ENCODE results near the gene SPOCK1.

SPOCK1 gene

DNA sequence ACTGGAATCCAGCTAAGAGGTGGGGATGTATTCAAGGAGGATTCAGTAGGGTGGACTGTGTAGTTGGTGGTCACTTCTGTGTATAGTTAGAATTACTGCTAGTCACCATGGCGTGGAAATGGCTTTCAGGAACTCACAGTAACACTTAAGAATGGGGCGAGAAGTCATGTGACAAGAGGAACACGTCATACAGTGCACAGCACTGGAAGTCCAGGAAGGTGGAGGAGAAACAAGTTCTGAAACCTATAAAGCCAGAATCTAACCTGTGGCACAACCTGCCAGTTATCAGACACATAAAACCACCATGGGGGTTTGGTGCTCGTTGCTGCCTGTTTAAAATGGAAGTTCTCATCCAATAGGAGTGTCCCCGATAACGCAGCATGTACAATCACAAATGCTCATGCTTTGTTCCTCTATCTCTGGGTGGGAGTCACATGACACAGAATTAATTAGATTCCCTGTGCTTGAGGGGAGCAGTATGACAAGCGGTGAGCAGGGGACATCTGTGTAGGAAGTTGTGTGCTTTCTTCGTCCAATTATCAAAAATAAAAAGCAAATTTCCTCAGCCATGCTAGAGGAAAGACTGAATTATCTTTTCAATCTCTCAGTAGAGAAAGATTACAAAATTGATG, 193.0 kb downstream of the SPOCK1 start:
- H3K27ac ChIP-seq (ENCODE audit: low read depth, low read length): no peak overlapping the region

DNA sequence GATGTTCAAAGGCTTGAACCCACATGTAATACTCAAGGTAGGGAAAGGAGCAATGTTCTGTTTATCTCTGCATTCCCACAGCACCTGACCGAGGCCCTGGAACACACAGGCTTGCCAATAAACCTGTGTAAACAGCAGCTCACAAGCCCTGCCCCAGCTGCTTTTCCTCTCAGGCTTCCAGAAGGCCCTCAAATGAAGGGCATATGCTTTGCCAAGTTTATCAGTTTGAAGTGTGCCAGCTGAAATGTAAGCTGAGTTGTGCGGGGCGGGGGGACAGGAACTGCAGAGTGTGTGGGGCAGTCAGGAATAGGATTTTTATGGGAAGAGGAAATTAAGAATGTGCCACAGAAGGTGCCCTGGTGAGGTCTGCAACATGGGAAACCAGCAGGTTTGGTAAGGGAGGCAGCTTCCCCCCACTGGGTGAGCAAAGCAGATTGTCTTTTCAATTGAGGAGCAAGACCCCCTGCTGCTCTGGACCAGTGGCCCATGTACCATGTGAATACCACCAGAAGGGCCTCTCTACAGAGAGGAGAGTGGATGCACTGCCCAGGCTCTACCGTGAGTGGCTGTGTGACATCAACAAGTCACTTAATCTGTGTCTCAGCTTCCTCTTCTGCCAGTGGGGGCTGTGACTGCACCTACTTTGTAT, 194.8 kb downstream of the SPOCK1 start:
- Histone ChIP-seq H3K27me3 (ENCODE audit: control insufficient read depth, insufficient read depth, low read length) (no peaks in the 10 kb centered on the region), H3K27ac (ENCODE audit: low read depth, low read length) (no peak overlapping the region), H3K4me1 (ENCODE audit: control insufficient read depth, insufficient read depth, low read length) (peaks cover 2% of the 10 kb centered on the region), H3K36me3 (ENCODE audit: control insufficient read depth, insufficient read depth, low read length) (no peaks in the 10 kb centered on the region), H3K4me3 (ENCODE audit: low read length) (no peak overlapping the region), H3K9ac (ENCODE audit: low read length) (no peak overlapping the region)

More for the DNA sequence above, 193.0 kb downstream of the SPOCK1 start:
- Histone ChIP-seq H3K4me1 (ENCODE audit: control insufficient read depth, insufficient read depth, low read length) (peaks cover 2% of the 10 kb centered on the region), H3K9ac (ENCODE audit: low read length) (no peak overlapping the region), H3K36me3 (ENCODE audit: control insufficient read depth, insufficient read depth, low read length) (no peaks in the 10 kb centered on the region), H3K27me3 (ENCODE audit: control insufficient read depth, insufficient read depth, low read length) (no peaks in the 10 kb centered on the region), H3K4me3 (ENCODE audit: low read length) (no peak overlapping the region)

GRCh38 chr5:137303509-137303908, 195.6 kb downstream of the SPOCK1 start:
- H3K9ac ChIP-seq (ENCODE audit: low read length): no peak overlapping the region
- H3K36me3 ChIP-seq (ENCODE audit: control insufficient read depth, insufficient read depth, low read length): no peaks in the 10 kb centered on the region
- no peak overlapping the region for H3K4me3 ChIP-seq (ENCODE audit: low read length)
- no peak overlapping the region for H3K27ac ChIP-seq (ENCODE audit: low read depth, low read length)
- H3K27me3 ChIP-seq (ENCODE audit: control insufficient read depth, insufficient read depth, low read length): no peaks in the 10 kb centered on the region
- no peaks in the 10 kb centered on the region for H3K4me1 ChIP-seq (ENCODE audit: control insufficient read depth, insufficient read depth, low read length)

GRCh38 chr5:137300411-137301240, 198.5 kb downstream of the SPOCK1 start:
- Histone ChIP-seq H3K4me1 (ENCODE audit: control insufficient read depth, insufficient read depth, low read length) (no peaks in the 10 kb centered on the region), H3K4me3 (ENCODE audit: low read length) (no peak overlapping the region), H3K9ac (ENCODE audit: low read length) (no peak overlapping the region), H3K36me3 (ENCODE audit: control insufficient read depth, insufficient read depth, low read length) (no peaks in the 10 kb centered on the region), H3K27me3 (ENCODE audit: control insufficient read depth, insufficient read depth, low read length) (no peaks in the 10 kb centered on the region), H3K27ac (ENCODE audit: low read depth, low read length) (no peak overlapping the region)

- no peaks in the 10 kb centered on the region for H3K27me3 ChIP-seq (ENCODE audit: control insufficient read depth, insufficient read depth, low read length)
- H3K27ac ChIP-seq (ENCODE audit: low read depth, low read length): no peak overlapping the region
- no peak overlapping the region for H3K9ac ChIP-seq (ENCODE audit: low read length)
- H3K36me3 ChIP-seq (ENCODE audit: control insufficient read depth, insufficient read depth, low read length): no peaks in the 10 kb centered on the region
- no peak overlapping the region for H3K4me3 ChIP-seq (ENCODE audit: low read length)
- H3K4me1 ChIP-seq (ENCODE audit: control insufficient read depth, insufficient read depth, low read length): no peaks in the 10 kb centered on the region
Observed at GRCh38 chr5:137296213-137296781, 202.8 kb downstream of the SPOCK1 start.

DNA sequence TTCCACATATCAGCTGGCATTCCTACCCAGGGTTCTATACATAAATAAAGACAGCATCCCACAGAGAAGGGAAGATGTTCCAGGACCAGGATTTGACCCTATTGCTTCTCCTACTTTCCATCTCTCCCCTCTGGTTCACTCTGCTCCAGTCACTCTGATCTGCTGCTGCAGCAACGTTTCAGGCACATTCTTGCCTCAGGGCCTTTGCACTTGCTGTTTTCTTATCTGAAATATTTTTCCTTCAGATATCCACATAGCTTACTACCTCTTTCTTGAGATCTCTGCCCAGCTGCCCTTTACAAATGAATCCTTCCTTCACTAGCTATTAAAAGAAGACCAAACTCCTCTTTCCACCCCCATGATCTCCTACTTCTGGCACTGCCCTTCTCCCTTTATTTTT, 204.5 kb downstream of the SPOCK1 start:
- H3K4me3 ChIP-seq (ENCODE audit: low read length): no peak overlapping the region
- H3K27me3 ChIP-seq (ENCODE audit: control insufficient read depth, insufficient read depth, low read length): no peaks in the 10 kb centered on the region
- H3K9ac ChIP-seq (ENCODE audit: low read length): no peak overlapping the region
- no peaks in the 10 kb centered on the region for H3K4me1 ChIP-seq (ENCODE audit: control insufficient read depth, insufficient read depth, low read length)
- no peak overlapping the region for H3K27ac ChIP-seq (ENCODE audit: low read depth, low read length)
- H3K36me3 ChIP-seq (ENCODE audit: control insufficient read depth, insufficient read depth, low read length): no peaks in the 10 kb centered on the region

- no peak overlapping the region for H3K9ac ChIP-seq (ENCODE audit: low read length)
- no peak overlapping the region for H3K27ac ChIP-seq (ENCODE audit: low read depth, low read length)
- H3K4me3 ChIP-seq (ENCODE audit: low read length): no peak overlapping the region
- no peaks in the 10 kb centered on the region for H3K36me3 ChIP-seq (ENCODE audit: control insufficient read depth, insufficient read depth, low read length)
- H3K4me1 ChIP-seq (ENCODE audit: control insufficient read depth, insufficient read depth, low read length): no peaks in the 10 kb centered on the region
- H3K27me3 ChIP-seq (ENCODE audit: control insufficient read depth, insufficient read depth, low read length): no peaks in the 10 kb centered on the region
Observed at GRCh38 chr5:137292461-137293027, 206.6 kb downstream of the SPOCK1 start.

DNA sequence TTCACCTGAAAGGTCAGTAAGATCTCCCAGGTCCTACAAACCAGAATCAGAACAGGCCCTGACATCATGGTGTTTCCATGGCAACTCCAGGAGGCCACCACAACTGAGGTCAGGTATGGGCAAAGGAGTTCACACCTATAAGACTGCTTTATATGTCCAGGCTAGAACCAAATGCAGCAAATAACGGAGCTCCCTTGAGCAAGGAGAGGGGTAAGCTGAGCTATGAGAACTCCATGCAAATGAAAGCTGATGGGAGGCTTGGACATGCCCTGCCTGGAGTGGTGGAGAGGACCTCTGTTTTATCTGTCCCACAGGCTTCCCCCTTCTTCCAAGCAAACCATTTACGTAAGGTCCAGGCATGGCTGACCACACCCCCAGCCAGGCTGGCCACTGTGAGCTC, 207.7 kb downstream of the SPOCK1 start:
- no peaks in the 10 kb centered on the region for H3K36me3 ChIP-seq (ENCODE audit: control insufficient read depth, insufficient read depth, low read length)
- H3K9ac ChIP-seq (ENCODE audit: low read length): no peak overlapping the region
- no peaks in the 10 kb centered on the region for H3K4me1 ChIP-seq (ENCODE audit: control insufficient read depth, insufficient read depth, low read length)
- no peak overlapping the region for H3K27ac ChIP-seq (ENCODE audit: low read depth, low read length)
- no peaks in the 10 kb centered on the region for H3K27me3 ChIP-seq (ENCODE audit: control insufficient read depth, insufficient read depth, low read length)
- no peak overlapping the region for H3K4me3 ChIP-seq (ENCODE audit: low read length)

DNA sequence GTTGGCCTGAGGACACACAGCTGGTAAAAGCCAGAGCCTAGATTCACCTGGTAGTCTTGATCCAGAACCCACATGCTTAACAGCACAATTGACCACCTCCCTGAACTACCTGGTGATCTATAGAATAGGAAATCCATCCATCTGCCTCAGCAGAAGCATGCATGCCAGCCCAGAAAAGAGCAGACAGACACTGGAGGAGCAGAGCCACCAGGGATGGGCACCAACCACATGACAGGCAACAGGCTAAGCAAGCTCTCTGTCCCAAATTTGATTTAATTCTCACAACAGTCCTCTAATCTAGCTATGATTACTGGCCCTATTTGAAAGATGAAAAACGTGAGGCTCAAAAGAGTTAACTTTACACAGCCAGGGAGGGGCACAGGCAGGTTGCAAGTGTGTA, 208.1 kb downstream of the SPOCK1 start:
- H3K9ac ChIP-seq (ENCODE audit: low read length): no peak overlapping the region
- no peak overlapping the region for H3K4me3 ChIP-seq (ENCODE audit: low read length)
- no peak overlapping the region for H3K27ac ChIP-seq (ENCODE audit: low read depth, low read length)
- H3K27me3 ChIP-seq (ENCODE audit: control insufficient read depth, insufficient read depth, low read length): no peaks in the 10 kb centered on the region
- H3K36me3 ChIP-seq (ENCODE audit: control insufficient read depth, insufficient read depth, low read length): no peaks in the 10 kb centered on the region
- no peaks in the 10 kb centered on the region for H3K4me1 ChIP-seq (ENCODE audit: control insufficient read depth, insufficient read depth, low read length)

- Histone ChIP-seq H3K9ac (ENCODE audit: low read length) (no peak overlapping the region), H3K4me1 (ENCODE audit: control insufficient read depth, insufficient read depth, low read length) (no peaks in the 10 kb centered on the region), H3K36me3 (ENCODE audit: control insufficient read depth, insufficient read depth, low read length) (no peaks in the 10 kb centered on the region), H3K4me3 (ENCODE audit: low read length) (no peak overlapping the region), H3K27ac (ENCODE audit: low read depth, low read length) (no peak overlapping the region), H3K27me3 (ENCODE audit: control insufficient read depth, insufficient read depth, low read length) (no peaks in the 10 kb centered on the region)
Observed at GRCh38 chr5:137290373-137290772, 208.8 kb downstream of the SPOCK1 start.

DNA sequence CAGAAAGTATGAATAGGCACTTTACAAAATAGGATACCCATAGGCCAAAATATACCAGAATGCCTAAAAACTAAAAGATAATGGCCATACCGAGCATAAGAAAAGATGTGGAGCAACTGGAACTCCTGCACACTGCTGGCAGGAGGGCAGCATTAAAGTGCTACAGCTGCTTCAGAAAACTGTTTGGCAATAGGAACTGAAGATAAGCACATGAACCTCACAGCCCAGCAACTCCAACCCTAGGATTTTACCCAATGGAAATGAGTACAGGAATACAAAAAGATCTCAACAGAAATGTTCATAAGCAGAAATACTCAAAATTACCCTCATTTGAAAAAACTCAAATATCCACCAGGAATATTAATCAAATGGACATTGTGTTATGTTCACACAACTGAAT, 209.3 kb downstream of the SPOCK1 start:
- Histone ChIP-seq H3K36me3 (ENCODE audit: control insufficient read depth, insufficient read depth, low read length) (no peaks in the 10 kb centered on the region), H3K4me3 (ENCODE audit: low read length) (no peak overlapping the region), H3K27ac (ENCODE audit: low read depth, low read length) (no peak overlapping the region), H3K9ac (ENCODE audit: low read length) (no peak overlapping the region), H3K4me1 (ENCODE audit: control insufficient read depth, insufficient read depth, low read length) (no peaks in the 10 kb centered on the region), H3K27me3 (ENCODE audit: control insufficient read depth, insufficient read depth, low read length) (no peaks in the 10 kb centered on the region)

DNA sequence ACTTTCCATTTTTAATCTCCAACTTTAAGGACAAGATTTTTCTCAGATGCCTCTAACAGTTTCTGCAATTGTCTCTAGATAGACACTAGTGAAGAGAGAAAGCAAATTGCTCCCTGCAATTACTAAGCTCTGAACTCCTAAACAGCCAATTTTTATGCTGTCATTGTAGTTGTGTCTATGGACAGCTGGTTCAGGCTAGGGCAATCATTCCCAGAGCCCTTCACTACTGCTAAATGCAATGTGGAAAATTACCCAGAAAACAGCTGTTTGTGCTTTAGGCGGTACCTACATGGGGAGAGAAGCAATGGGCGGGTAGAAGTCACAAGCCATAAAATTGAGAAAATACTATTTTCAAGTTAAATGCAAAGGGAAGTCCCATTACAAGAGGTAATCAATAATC, 211.6 kb downstream of the SPOCK1 start:
- Histone ChIP-seq H3K4me3 (ENCODE audit: low read length) (no peak overlapping the region), H3K4me1 (ENCODE audit: control insufficient read depth, insufficient read depth, low read length) (no peaks in the 10 kb centered on the region), H3K36me3 (ENCODE audit: control insufficient read depth, insufficient read depth, low read length) (no peaks in the 10 kb centered on the region), H3K27ac (ENCODE audit: low read depth, low read length) (no peak overlapping the region), H3K27me3 (ENCODE audit: control insufficient read depth, insufficient read depth, low read length) (no peaks in the 10 kb centered on the region), H3K9ac (ENCODE audit: low read length) (no peak overlapping the region)

Measured in rectal smooth muscle tissue (tissue), 1 donor.